OCI-LY1 (cell line): ENCODE measurements around the gene C1orf226.

Source experiments
- H2AFZ ChIP-seq: fragments of 200-600 bp; sonication (generic), shearing (Covaris generic); 2 replicates; pipeline ENCODE4 v1.6.0; 2014; ENCODE audit warnings: antibody characterized with exemption, mild to moderate bottlenecking, low read length
- H3F3A ChIP-seq: fragments of 200-600 bp; sonication (generic), shearing (Covaris generic); 2 replicates; pipeline ENCODE4 v1.6.0; 2014; ENCODE audit warnings: mild to moderate bottlenecking, antibody characterized with exemption, low read length, moderate library complexity; ENCODE audit not compliant: insufficient read depth
- H3K27ac ChIP-seq: fragments of 200-600 bp; sonication (generic); 2 replicates; pipeline ENCODE4 v1.5.1; 2014; ENCODE audit warnings: low read length, mixed run types, mild to moderate bottlenecking, low read depth; ENCODE audit not compliant: poor library complexity, severe bottlenecking
- H3K27me3 ChIP-seq: fragments of 200-600 bp; sonication (generic); 2 replicates; pipeline ENCODE4 v1.6.0; 2014; ENCODE audit warnings: antibody characterized with exemption, mild to moderate bottlenecking, low read length, moderate library complexity; ENCODE audit not compliant: insufficient read depth
- H3K36me3 ChIP-seq: fragments of 200-600 bp; sonication (generic); 2 replicates; pipeline ENCODE4 v1.6.1; 2014; ENCODE audit warnings: mild to moderate bottlenecking, antibody characterized with exemption, low read length, moderate library complexity, mixed read lengths; ENCODE audit not compliant: insufficient read depth
- H3K4me1 ChIP-seq: fragments of 200-600 bp; sonication (generic); 2 replicates; pipeline ENCODE4 v1.5.1; 2014; ENCODE audit warnings: mild to moderate bottlenecking, low read length, moderate library complexity; ENCODE audit not compliant: insufficient read depth, severe bottlenecking
- H3K4me2 ChIP-seq: fragments of 200-600 bp; sonication (generic), shearing (Covaris generic); 2 replicates; pipeline ENCODE4 v1.6.1; 2014; ENCODE audit warnings: low read length
- H3K4me3 ChIP-seq: fragments of 200-600 bp; sonication (generic); 2 replicates; pipeline ENCODE4 v1.5.1; 2014; ENCODE audit warnings: low read length, low read depth, mild to moderate bottlenecking, mixed read lengths; ENCODE audit not compliant: poor library complexity, severe bottlenecking
- H3K79me2 ChIP-seq: fragments of 200-600 bp; shearing (Covaris generic); 2 replicates; pipeline ENCODE4 v1.6.1; 2016; ENCODE audit warnings: mixed run types, low read length, mixed read lengths; ENCODE audit not compliant: insufficient read depth
- H3K9ac ChIP-seq: fragments of 200-600 bp; sonication (generic), shearing (Covaris generic); 2 replicates; pipeline ENCODE4 v1.6.1; 2014; ENCODE audit warnings: mild to moderate bottlenecking, low read length, mixed read lengths
- H3K9me2 ChIP-seq: fragments of 200-600 bp; sonication (generic), shearing (Covaris generic); 2 replicates; pipeline ENCODE4 v1.6.1; 2014; ENCODE audit warnings: low read depth, mild to moderate bottlenecking, low read length, mixed read lengths
- H3K9me3 ChIP-seq: fragments of 200-600 bp; shearing (Covaris generic); 2 replicates; pipeline ENCODE4 v1.6.1; 2014; ENCODE audit warnings: low read length, mixed read lengths
- H4K20me1 ChIP-seq: fragments of 200-600 bp; sonication (generic), shearing (Covaris generic); 2 replicates; pipeline ENCODE4 v1.6.0; 2016; ENCODE audit warnings: mild to moderate bottlenecking, low read length; ENCODE audit not compliant: insufficient read depth
- CTCF ChIP-seq: fragments of 200-600 bp; sonication (generic), shearing (Covaris generic); IDR thresholded peaks from 2 replicates; pipeline ENCODE4 v1.5.1; 2017; ENCODE audit warnings: mild to moderate bottlenecking, antibody characterized with exemption, low read length, moderate library complexity, mixed read lengths
- EZH2 ChIP-seq: fragments of 200-600 bp; sonication (generic), shearing (Covaris generic); IDR thresholded peaks from 2 replicates; pipeline ENCODE4 v1.8.0; 2017; ENCODE audit warnings: borderline replicate concordance, mixed run types, mild to moderate bottlenecking, antibody characterized with exemption, low read length, moderate library complexity, mixed read lengths

Gene C1orf226

GRCh38 chr1:162360874-162361260, 20.7 kb upstream of the C1orf226 start:
- Histone ChIP-seq H3K79me2 (no peaks in the 10 kb centered on the region), H3K27me3 (0 out of 2 replicates have a peak, but pooled peaks cover 2% of the 10 kb centered on the region), H4K20me1 (no peaks in the 10 kb centered on the region), H3K4me1 (no peaks in the 10 kb centered on the region), H3K36me3 (no peaks in the 10 kb centered on the region), H3K9me2 (no peaks in the 10 kb centered on the region), H3K4me3 (no peak overlapping the region), H3K27ac (no peak overlapping the region), H2AFZ (no peak overlapping the region), H3F3A (no peaks in the 10 kb centered on the region), H3K4me2 (no peak overlapping the region), H3K9ac (no peak overlapping the region), H3K9me3 (no peaks in the 10 kb centered on the region)
- no peak for TF ChIP-seq CTCF
- TF ChIP-seq EZH2, result no peak

- no peaks in the 10 kb centered on the region for H3K9me3 ChIP-seq
- no peaks in the 10 kb centered on the region for H3F3A ChIP-seq
These were observed 20.2 kb upstream of the C1orf226 start for GRCh38 chr1:162361349-162361748.

GRCh38 chr1:162363823-162364222, 17.7 kb upstream of the C1orf226 start:
- Histone ChIP-seq H3K4me2 (no peak overlapping the region), H3F3A (no peaks in the 10 kb centered on the region), H3K79me2 (no peaks in the 10 kb centered on the region), H3K9ac (no peak overlapping the region), H3K27me3 (0 out of 2 replicates have a peak, but pooled peaks cover 2% of the 10 kb centered on the region), H2AFZ (no peak overlapping the region), H3K9me3 (no peaks in the 10 kb centered on the region), H3K4me1 (no peaks in the 10 kb centered on the region), H3K9me2 (no peaks in the 10 kb centered on the region), H3K4me3 (no peak overlapping the region), H3K36me3 (no peaks in the 10 kb centered on the region), H3K27ac (no peak overlapping the region), H4K20me1 (no peaks in the 10 kb centered on the region)
- TF ChIP-seq CTCF, result no peak
- no peak for TF ChIP-seq EZH2

More at GRCh38 chr1:162361349-162361748, 20.2 kb upstream of the C1orf226 start:
- no peaks in the 10 kb centered on the region for H3K36me3 ChIP-seq
- TF ChIP-seq EZH2 (no peak), CTCF (no peak)
- no peak overlapping the region for H3K4me3 ChIP-seq
- H3K27ac ChIP-seq, result no peak overlapping the region
- no peaks in the 10 kb centered on the region for H3K79me2 ChIP-seq
- no peaks in the 10 kb centered on the region for H4K20me1 ChIP-seq
- no peak overlapping the region for H2AFZ ChIP-seq
- H3K9ac ChIP-seq, result no peak overlapping the region
- no peak overlapping the region for H3K4me2 ChIP-seq
- H3K27me3 ChIP-seq, result 0 out of 2 replicates have a peak, but pooled peaks cover 2% of the 10 kb centered on the region
- no peaks in the 10 kb centered on the region for H3K9me2 ChIP-seq
- no peaks in the 10 kb centered on the region for H3K4me1 ChIP-seq
